Skeletal muscle satellite cell (primary cell): ENCODE data around the gene RINT1.

Experiments
- H3K27me3 ChIP-seq: 2 replicates; pipeline ENCODE4 v1.7.0; 2013; ENCODE audit warnings: low read length; ENCODE audit not compliant: control insufficient read depth, insufficient read depth
- H3K36me3 ChIP-seq: 2 replicates; pipeline ENCODE4 v1.7.0; 2013; ENCODE audit warnings: mild to moderate bottlenecking, control low read depth, low read length; ENCODE audit not compliant: insufficient read depth
- H3K4me1 ChIP-seq: 2 replicates; pipeline ENCODE4 v1.7.0; 2013; ENCODE audit warnings: low read length; ENCODE audit not compliant: control insufficient read depth, insufficient read depth
- H3K4me2 ChIP-seq: 2 replicates; pipeline ENCODE4 v1.7.0; 2013; ENCODE audit warnings: mild to moderate bottlenecking, low read length
- H3K4me3 ChIP-seq: 2 replicates; pipeline ENCODE4 v1.7.0; 2013; ENCODE audit warnings: low read length
- H3K9ac ChIP-seq: 2 replicates; pipeline ENCODE4 v1.7.0; 2013; ENCODE audit warnings: mild to moderate bottlenecking, low read depth, low read length, moderate library complexity
- H3K9me3 ChIP-seq: replicated peaks from 2 replicates; pipeline ENCODE4 v1.7.0; 2013; ENCODE audit warnings: mild to moderate bottlenecking, control low read depth, low read length

RINT1 gene

DNA sequence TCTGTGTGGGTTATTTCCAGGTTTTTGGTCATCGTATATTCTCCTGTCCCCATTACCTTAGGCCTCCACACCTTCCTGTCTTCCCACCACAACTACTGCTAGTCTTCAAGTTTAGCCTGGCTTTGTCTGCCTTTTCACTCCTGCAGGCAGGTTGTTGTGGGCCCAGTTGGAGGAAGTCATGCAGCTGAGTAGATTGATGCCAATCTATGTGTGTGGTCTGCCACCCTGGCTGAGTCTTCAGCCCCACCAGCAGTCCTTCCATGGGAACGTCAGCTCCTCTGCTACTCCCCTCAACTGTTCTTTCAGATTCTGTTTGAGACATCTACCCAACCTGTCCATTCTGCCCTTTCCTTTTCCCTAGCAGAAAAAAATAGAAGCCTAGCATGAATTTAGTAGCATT is 6.3 kb downstream of the RINT1 start:
- no peak overlapping the region for H3K4me3 ChIP-seq
- H3K27me3 ChIP-seq = no peaks in the 10 kb centered on the region
- no peaks in the 10 kb centered on the region for H3K9me3 ChIP-seq
- peaks cover 3% of the 10 kb centered on the region for H3K4me1 ChIP-seq
- H3K4me2 ChIP-seq = no peak overlapping the region
- H3K9ac ChIP-seq = no peak overlapping the region
- H3K36me3 ChIP-seq = peaks cover 33% of the 10 kb centered on the region

DNA sequence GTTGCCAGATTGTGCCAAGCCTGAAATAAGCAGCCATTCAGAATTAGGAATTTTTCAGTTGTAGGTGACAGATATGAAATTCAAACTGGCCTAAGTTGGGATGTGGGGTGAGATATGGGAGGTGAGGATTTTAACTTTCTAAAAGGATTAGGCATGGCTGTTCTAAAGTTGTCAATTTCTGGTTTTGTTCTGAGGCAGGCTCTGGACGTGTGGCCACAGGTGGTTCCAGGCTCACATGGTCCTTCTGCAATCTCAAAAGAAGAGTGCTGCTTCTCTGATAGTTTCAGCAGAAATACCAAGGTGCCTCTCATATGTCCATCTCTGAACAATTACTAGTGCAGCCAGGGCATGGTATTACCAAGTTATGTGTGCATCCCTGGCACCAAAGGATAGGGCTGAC is 27.9 kb downstream of the RINT1 start:
- Histone ChIP-seq H3K4me3 (no peak overlapping the region), H3K9me3 (no peaks in the 10 kb centered on the region), H3K9ac (no peak overlapping the region), H3K4me1 (no peaks in the 10 kb centered on the region), H3K4me2 (no peak overlapping the region), H3K27me3 (no peaks in the 10 kb centered on the region), H3K36me3 (peaks cover 36% of the 10 kb centered on the region)

DNA sequence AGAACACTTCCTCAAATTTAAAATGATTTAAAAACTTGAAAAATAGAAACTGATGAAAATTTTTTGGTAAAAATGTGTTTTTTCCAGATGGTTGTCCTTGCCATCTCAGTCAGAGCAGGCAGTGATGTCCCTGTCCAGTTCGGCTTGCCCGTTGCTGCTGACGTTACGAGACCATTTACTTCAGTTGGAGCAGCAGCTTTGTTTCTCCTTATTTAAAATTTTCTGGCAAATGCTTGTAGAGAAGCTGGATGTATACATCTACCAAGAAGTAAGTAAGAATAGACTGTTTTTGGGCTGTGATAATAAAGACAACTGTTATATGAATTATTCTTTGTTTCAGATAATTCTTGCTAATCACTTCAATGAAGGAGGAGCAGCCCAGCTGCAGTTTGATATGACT is 33.2 kb downstream of the RINT1 start:
- Histone ChIP-seq H3K9me3 (no peaks in the 10 kb centered on the region), H3K4me3 (no peak overlapping the region), H3K36me3 (peaks cover 38% of the 10 kb centered on the region), H3K27me3 (no peaks in the 10 kb centered on the region), H3K9ac (no peak overlapping the region), H3K4me2 (no peak overlapping the region), H3K4me1 (no peaks in the 10 kb centered on the region)

DNA sequence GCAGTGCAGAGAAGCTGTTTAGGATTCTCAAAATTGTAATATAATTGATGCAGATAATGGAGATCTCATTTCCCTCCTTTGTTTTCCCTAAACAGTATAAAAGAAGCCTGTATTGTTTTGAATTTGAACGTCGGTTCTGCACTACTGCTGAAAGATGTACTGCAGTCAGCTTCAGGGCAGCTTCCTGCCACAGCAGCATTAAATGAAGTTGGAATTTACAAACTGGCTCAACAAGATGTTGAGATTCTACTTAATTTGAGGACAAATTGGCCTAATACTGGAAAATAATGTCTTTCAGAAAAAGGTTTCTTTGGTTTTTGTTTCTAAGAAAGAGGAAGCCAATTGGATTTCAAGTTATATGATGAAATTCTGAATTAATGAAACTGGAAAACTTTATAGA is 35.0 kb downstream of the RINT1 start:
- H3K4me3 ChIP-seq = no peak overlapping the region
- no peaks in the 10 kb centered on the region for H3K4me1 ChIP-seq
- no peak overlapping the region for H3K4me2 ChIP-seq
- H3K9me3 ChIP-seq = no peaks in the 10 kb centered on the region
- no peak overlapping the region for H3K9ac ChIP-seq
- H3K27me3 ChIP-seq = no peaks in the 10 kb centered on the region
- peaks cover 36% of the 10 kb centered on the region for H3K36me3 ChIP-seq

DNA sequence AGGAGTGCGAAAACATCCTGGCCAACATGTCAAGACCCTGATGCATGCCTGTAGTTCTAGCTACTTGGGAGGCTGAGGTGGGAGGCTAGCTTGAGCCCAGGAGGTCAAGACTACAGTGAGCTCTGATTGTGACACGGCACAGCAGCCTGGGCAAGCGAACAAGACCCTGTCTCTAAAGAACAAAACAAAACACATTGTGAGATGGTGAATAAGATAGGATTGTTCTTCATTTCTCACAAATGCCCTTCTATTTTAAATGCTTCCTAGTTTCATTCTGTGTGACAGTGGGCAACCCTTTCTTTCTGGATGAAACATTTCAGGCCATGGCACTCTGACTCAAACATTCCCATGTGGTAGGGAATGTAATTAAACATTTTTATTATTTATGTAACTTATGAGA is 35.8 kb downstream of the RINT1 start:
- no peak overlapping the region for H3K4me3 ChIP-seq
- H3K9me3 ChIP-seq = no peaks in the 10 kb centered on the region
- H3K4me1 ChIP-seq = no peaks in the 10 kb centered on the region
- H3K9ac ChIP-seq = no peak overlapping the region
- no peak overlapping the region for H3K4me2 ChIP-seq
- peaks cover 36% of the 10 kb centered on the region for H3K36me3 ChIP-seq
- H3K27me3 ChIP-seq = no peaks in the 10 kb centered on the region

DNA sequence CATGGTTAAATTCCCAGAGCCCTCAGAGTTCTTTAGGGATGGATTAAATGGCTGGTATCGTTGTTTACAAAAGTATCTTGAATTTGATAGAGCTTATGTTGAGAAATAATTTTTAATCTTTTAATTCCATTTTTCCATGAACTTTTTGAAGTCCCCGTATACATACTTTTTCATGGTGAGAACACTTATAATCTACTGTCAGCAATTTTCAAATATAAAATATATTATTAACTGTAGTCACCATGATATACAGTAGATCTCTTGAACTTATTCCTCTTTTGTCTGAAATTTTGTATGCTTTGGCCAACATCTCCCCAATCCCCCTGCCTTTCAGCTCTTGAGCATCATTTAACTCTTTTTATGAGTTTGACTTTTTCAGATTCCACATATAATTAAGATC is 39.9 kb downstream of the RINT1 start:
- peaks cover 15% of the 10 kb centered on the region for H3K36me3 ChIP-seq
- no peaks in the 10 kb centered on the region for H3K4me1 ChIP-seq
- H3K4me3 ChIP-seq = no peak overlapping the region
- H3K27me3 ChIP-seq = no peaks in the 10 kb centered on the region
- H3K9me3 ChIP-seq = no peaks in the 10 kb centered on the region
- H3K9ac ChIP-seq = no peak overlapping the region
- H3K4me2 ChIP-seq = no peak overlapping the region

DNA sequence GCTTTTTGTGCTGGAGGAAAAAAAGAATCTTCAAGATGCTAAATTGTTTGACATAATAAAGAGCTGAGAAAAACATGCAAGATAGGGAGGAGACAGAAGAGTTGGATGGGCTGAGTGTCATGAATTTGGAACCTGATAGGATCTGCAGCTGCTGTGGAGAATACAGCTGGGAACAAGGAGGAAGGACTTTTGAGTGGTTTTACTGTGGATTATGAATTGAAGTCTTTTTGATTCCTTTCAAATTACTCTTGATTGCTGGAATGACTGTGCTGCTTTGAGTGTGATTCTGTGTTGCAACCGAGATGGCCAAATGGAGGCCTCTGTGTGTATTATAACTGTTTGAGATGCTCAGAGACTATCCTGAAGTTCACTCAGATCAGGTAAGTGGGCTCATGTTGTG is 45.2 kb downstream of the RINT1 start:
- H3K4me2 ChIP-seq = no peak overlapping the region
- H3K27me3 ChIP-seq = no peaks in the 10 kb centered on the region
- no peak overlapping the region for H3K9ac ChIP-seq
- no peaks in the 10 kb centered on the region for H3K9me3 ChIP-seq
- no peak overlapping the region for H3K4me3 ChIP-seq
- H3K4me1 ChIP-seq = peaks cover 6% of the 10 kb centered on the region
- H3K36me3 ChIP-seq = no peaks in the 10 kb centered on the region

DNA sequence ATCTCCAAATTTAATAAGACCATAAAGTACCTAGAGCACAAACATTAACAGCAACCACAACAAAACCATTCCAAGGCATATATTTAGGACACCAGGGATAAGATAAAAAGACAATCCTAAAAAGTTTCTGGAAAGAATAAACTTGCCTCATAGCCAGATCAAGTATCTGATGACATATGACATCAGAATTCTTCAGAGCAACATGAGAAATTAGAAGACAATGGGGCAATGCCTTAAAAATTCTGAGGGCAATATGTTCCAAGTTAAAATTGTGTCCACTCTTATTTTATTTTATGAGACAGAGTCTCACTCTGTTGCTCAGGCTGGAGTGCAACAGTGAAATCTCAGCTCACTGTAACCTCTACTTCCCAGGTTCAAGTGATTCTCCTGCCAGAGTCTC is 46.5 kb downstream of the RINT1 start:
- peaks cover 6% of the 10 kb centered on the region for H3K4me1 ChIP-seq
- no peak overlapping the region for H3K9ac ChIP-seq
- H3K4me2 ChIP-seq = no peak overlapping the region
- no peak overlapping the region for H3K4me3 ChIP-seq
- H3K36me3 ChIP-seq = no peaks in the 10 kb centered on the region
- H3K9me3 ChIP-seq = no peaks in the 10 kb centered on the region
- no peaks in the 10 kb centered on the region for H3K27me3 ChIP-seq

DNA sequence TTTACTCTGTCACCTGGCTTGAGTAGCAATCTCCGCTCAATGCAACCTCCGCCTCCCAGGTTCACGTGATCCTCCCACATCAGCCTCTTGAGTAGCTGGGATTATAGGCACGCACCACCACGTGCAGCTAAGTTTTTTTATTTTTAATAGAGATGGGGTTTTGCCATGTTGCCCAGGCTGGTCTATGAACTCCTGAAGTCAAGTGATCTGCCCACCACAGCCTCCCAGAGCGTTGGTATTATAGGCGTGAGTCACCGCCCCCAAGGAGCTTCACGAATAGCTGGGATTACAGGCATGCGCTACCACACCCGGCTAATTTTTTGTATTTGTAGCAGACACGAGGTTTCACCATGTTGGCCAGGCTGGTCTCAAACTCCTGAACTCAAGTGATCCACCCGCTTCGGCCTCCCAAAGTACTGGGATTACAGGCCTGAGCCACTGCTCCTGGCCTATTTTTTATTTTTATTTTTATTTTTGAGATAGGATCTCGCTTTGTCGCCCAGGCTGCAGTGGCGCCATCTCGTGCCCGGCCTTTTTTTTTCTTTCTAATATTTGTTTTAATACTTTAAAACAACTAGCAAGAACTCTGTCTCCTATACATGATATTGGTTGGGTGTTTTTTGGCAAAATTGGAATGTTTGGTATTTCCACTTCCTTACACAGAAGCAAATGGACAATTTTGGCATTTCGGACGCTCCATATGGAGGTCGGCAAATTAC is 48.2 kb downstream of the RINT1 start:
- H3K4me3 ChIP-seq = no peak overlapping the region
- H3K27me3 ChIP-seq = no peaks in the 10 kb centered on the region
- peaks cover 6% of the 10 kb centered on the region for H3K4me1 ChIP-seq
- H3K9me3 ChIP-seq = no peaks in the 10 kb centered on the region
- H3K36me3 ChIP-seq = no peaks in the 10 kb centered on the region
- no peak overlapping the region for H3K9ac ChIP-seq
- no peak overlapping the region for H3K4me2 ChIP-seq

DNA sequence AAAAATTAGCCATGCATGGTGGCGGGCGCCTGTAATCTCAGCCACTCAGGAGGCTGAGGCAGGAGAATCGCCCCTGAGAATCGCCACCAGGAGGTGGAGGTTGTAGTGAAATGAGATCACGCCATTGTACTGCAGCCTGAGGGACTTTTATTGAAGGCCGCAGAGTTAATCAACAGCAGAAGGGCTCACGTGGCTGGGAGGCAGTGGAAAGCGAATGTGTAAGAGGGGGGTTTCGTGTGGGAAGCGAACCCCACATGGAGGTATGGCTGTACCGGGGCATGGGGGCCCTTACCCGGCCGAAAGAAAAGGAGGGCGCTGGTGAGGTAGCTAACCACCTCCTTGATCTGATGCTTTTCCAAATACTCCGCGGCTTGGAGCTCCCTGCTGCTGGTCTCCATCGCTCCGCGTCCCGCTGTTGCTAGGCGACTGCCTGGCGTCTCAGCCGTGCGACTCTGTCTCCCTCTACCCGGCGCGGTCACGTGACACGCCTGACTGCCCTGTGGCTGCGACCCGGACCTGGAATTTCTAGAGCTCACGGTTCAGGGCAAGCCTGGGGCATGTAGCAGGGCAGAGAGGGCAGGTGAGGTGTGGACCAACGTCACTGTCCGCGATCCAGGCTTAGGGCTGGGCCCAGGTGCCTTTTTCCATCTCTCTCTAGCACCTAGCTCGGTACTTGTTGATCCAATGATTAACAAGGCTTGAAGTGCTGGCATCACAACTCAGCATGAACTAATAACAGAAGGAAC is 49.2 kb downstream of the RINT1 start, which contains the start of gene EFCAB10:
EFCAB10 (minus strand) TSS at position 428 of the 746 bp plus-strand sequence; CDS start at position 398, 30 bp downstream.
- Histone ChIP-seq H3K4me3 (peak within 1 kb of the TSS; percentile 62), H3K9me3 (no peaks in the 10 kb centered on the region), H3K4me2 (peak within 1 kb of the TSS; percentile 78), H3K4me1 (peaks cover 6% of the 10 kb centered on the region), H3K27me3 (no peaks in the 10 kb centered on the region), H3K9ac (no peak within 1 kb of the TSS), H3K36me3 (no peaks in the 10 kb centered on the region)

DNA sequence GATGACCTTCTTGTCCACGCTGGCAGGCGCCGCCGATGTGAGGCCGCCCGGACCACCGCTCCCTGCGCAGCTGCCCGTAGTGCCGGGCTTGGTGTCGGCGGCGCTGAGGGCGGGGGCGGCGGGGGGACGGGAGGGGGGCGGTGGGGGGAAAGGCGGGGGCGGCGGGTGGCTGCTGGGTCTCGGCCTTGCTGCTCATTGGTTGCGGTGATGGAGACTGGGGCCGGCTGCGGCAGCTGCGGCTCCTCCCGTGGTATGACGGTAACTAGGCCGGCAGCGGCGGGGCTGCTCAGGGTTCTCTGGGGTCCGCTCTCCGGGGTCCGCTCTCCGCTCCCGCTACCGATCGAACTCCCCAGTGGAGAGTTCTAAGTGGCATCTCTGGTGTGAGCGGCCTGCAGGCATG is 51.1 kb downstream of the RINT1 start:
- Histone ChIP-seq H3K9me3 (no peaks in the 10 kb centered on the region), H3K27me3 (no peaks in the 10 kb centered on the region), H3K4me1 (peaks cover 6% of the 10 kb centered on the region), H3K4me2 (no peak overlapping the region), H3K4me3 (no peak overlapping the region), H3K36me3 (no peaks in the 10 kb centered on the region), H3K9ac (no peak overlapping the region)

DNA sequence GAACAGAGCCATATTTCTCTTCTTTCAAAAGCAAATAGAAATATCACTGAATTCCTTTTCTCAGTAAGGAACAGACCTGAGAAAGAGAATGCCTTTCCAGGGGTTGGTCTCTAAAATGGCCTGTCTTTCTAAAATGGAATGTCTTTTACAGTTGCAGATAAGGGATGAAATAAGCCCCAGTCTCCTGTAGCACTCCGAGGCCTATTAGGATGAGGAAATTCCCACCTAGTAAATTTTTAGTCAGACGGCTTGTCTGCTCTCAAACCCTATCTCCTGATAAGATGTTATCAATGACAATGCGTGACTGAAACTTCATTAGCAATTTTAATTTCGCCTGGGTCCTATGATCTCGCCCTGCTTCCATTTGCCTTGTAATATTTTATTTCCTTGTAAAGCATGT is 52.2 kb downstream of the RINT1 start:
- H3K9ac ChIP-seq = no peak overlapping the region
- H3K36me3 ChIP-seq = no peaks in the 10 kb centered on the region
- H3K9me3 ChIP-seq = no peaks in the 10 kb centered on the region
- H3K4me1 ChIP-seq = peaks cover 6% of the 10 kb centered on the region
- no peaks in the 10 kb centered on the region for H3K27me3 ChIP-seq
- H3K4me2 ChIP-seq = no peak overlapping the region
- no peak overlapping the region for H3K4me3 ChIP-seq
